ENCODE results near the gene LDLRAD4.

The LDLRAD4 gene

GRCh38 chr18:13300796-13301195 lies 82.2 kb downstream of the LDLRAD4 start:
- no peak for TF ChIP-seq Cebpa-rat (IDR thresholded peaks at IDR 0.05)
- Histone ChIP-seq H3K36me3 (peaks cover 0 to 19% (median 0%) of the 10 kb centered on the region in 11 experiments; a peak in 3 of 22 replicates), H3K9me3 (replicated peaks in 1 of 11) (peaks cover 0 to 5% (median 2%) of the 10 kb centered on the region in 11 experiments; a peak in 12 of 22 replicates), H3K27me3 (peaks cover 0 to 24% (median 0%) of the 10 kb centered on the region in 11 experiments; a peak in 5 of 22 replicates), H3K4me2 (peak overlapping the region; percentile 35 to 97 (median 86); a peak in 21 of 22 replicates), H3K27ac (peak overlapping the region in 7 of 11 experiments; percentile 1 to 88 (median 73); a peak in 13 of 22 replicates), H3K4me3 (peak overlapping the region in 4 of 10 experiments; percentile 6 to 42 (median 11); a peak in 5 of 20 replicates), H3K9ac (peak overlapping the region in 7 of 11 experiments; percentile 10 to 79 (median 64); a peak in 12 of 22 replicates), H4K20me1 (peaks cover 0 to 23% (median 0%) of the 10 kb centered on the region in 11 experiments; a peak in 8 of 22 replicates), H3K4me1 (peaks cover 59 to 100% (median 95%) of the 10 kb centered on the region in 10 experiments)

- H4K20me1 ChIP-seq, result peaks cover 0 to 23% (median 0%) of the 10 kb centered on the region in 11 experiments; a peak in 8 of 22 replicates
- H3K4me2 ChIP-seq, result peak overlapping the region; percentile 79 to 97 (median 87)
- peak overlapping the region in 1 of 10 experiments; percentile 47; a peak in 1 of 20 replicates for H3K4me3 ChIP-seq
- H3K4me1 ChIP-seq, result peaks cover 62 to 100% (median 97%) of the 10 kb centered on the region in 10 experiments
- H3K9me3 ChIP-seq (replicated peaks in 1 of 11), result peaks cover 7 to 14% (median 12%) of the 10 kb centered on the region in 11 experiments; a peak in 19 of 22 replicates
- peaks cover 0 to 24% (median 0%) of the 10 kb centered on the region in 11 experiments; a peak in 5 of 22 replicates for H3K27me3 ChIP-seq
- TF ChIP-seq Cebpa-rat (IDR thresholded peaks at IDR 0.05), result no peak
- peak overlapping the region in 6 of 11 experiments; percentile 56 to 88 (median 78); a peak in 12 of 22 replicates for H3K27ac ChIP-seq
- peaks cover 0 to 17% (median 0%) of the 10 kb centered on the region in 11 experiments; a peak in 4 of 22 replicates for H3K36me3 ChIP-seq
- peak overlapping the region in 6 of 11 experiments; percentile 0 to 79 (median 62); a peak in 10 of 22 replicates for H3K9ac ChIP-seq
These were observed 83.5 kb downstream of the LDLRAD4 start for GRCh38 chr18:13302040-13302439.

GRCh38 chr18:13302457-13303225 lies 84.1 kb downstream of the LDLRAD4 start:
- Histone ChIP-seq H3K4me3 (peak overlapping the region in 5 of 10 experiments; percentile 3 to 57 (median 47); a peak in 8 of 20 replicates), H4K20me1 (peaks cover 0 to 23% (median 0%) of the 10 kb centered on the region in 11 experiments; a peak in 8 of 22 replicates), H3K36me3 (peaks cover 0 to 19% (median 0%) of the 10 kb centered on the region in 11 experiments; a peak in 4 of 22 replicates), H3K27me3 (peaks cover 0 to 24% (median 0%) of the 10 kb centered on the region in 11 experiments; a peak in 5 of 22 replicates), H3K27ac (peak overlapping the region in 8 of 11 experiments; percentile 27 to 88 (median 69); a peak in 16 of 22 replicates), H3K9ac (peak overlapping the region in 9 of 11 experiments; percentile 0 to 79 (median 45); a peak in 14 of 22 replicates), H3K4me1 (peaks cover 62 to 100% (median 98%) of the 10 kb centered on the region in 10 experiments), H3K9me3 (replicated peaks in 1 of 11) (peaks cover 7 to 19% (median 14%) of the 10 kb centered on the region in 11 experiments; a peak in 19 of 22 replicates), H3K4me2 (peak overlapping the region; percentile 79 to 97 (median 87))
- no peak for TF ChIP-seq Cebpa-rat (IDR thresholded peaks at IDR 0.05)

GRCh38 chr18:13303756-13304364 lies 85.3 kb downstream of the LDLRAD4 start:
- peak overlapping the region in 6 of 11 experiments; percentile 17 to 79 (median 70); a peak in 12 of 22 replicates for H3K9ac ChIP-seq

GRCh38 chr18:13305301-13305700 lies 86.7 kb downstream of the LDLRAD4 start:
- TF ChIP-seq Cebpa-rat (IDR thresholded peaks at IDR 0.05), result peak in 3 of 11 experiments; percentile 72 to 94 (median 82); a peak in 5 of 22 replicates
- peak overlapping the region in 3 of 10 experiments; percentile 5 to 47 (median 21); a peak in 5 of 20 replicates for H3K4me3 ChIP-seq

More at GRCh38 chr18:13303756-13304364, 85.3 kb downstream of the LDLRAD4 start:
- H3K9me3 ChIP-seq (replicated peaks in 1 of 11), result peaks cover 7 to 30% (median 14%) of the 10 kb centered on the region in 11 experiments; a peak in 19 of 22 replicates
- H4K20me1 ChIP-seq, result peaks cover 0 to 23% (median 0%) of the 10 kb centered on the region in 11 experiments; a peak in 8 of 22 replicates
- H3K4me2 ChIP-seq, result peak overlapping the region; percentile 79 to 97 (median 87)
- H3K27me3 ChIP-seq, result peaks cover 0 to 24% (median 0%) of the 10 kb centered on the region in 11 experiments; a peak in 5 of 22 replicates
- no peak for TF ChIP-seq Cebpa-rat (IDR thresholded peaks at IDR 0.05)
- peaks cover 0 to 28% (median 0%) of the 10 kb centered on the region in 11 experiments; a peak in 4 of 22 replicates for H3K36me3 ChIP-seq
- peak overlapping the region in 5 of 10 experiments; percentile 3 to 57 (median 47); a peak in 8 of 20 replicates for H3K4me3 ChIP-seq
- peak overlapping the region in 8 of 11 experiments; percentile 1 to 88 (median 69); a peak in 16 of 22 replicates for H3K27ac ChIP-seq
- peaks cover 62 to 100% (median 98%) of the 10 kb centered on the region in 10 experiments for H3K4me1 ChIP-seq

GRCh38 chr18:13306583-13306982 lies 88.0 kb downstream of the LDLRAD4 start:
- peaks cover 0 to 49% (median 7%) of the 10 kb centered on the region in 11 experiments; a peak in 12 of 22 replicates for H3K36me3 ChIP-seq

More at GRCh38 chr18:13305301-13305700, 86.7 kb downstream of the LDLRAD4 start:
- Histone ChIP-seq H4K20me1 (peaks cover 0 to 18% (median 0%) of the 10 kb centered on the region in 11 experiments; a peak in 8 of 22 replicates), H3K9ac (peak overlapping the region in 4 of 11 experiments; percentile 21 to 77 (median 51); a peak in 6 of 22 replicates), H3K27me3 (peaks cover 0 to 20% (median 0%) of the 10 kb centered on the region in 11 experiments; a peak in 5 of 22 replicates), H3K27ac (peak overlapping the region in 7 of 11 experiments; percentile 24 to 88 (median 75); a peak in 12 of 22 replicates), H3K4me2 (peak overlapping the region; percentile 74 to 97 (median 87)), H3K9me3 (replicated peaks in 1 of 11) (peaks cover 7 to 39% (median 14%) of the 10 kb centered on the region in 11 experiments; a peak in 19 of 22 replicates), H3K36me3 (peaks cover 0 to 36% (median 0%) of the 10 kb centered on the region in 11 experiments; a peak in 7 of 22 replicates), H3K4me1 (peaks cover 54 to 100% (median 95%) of the 10 kb centered on the region in 10 experiments)

GRCh38 chr18:13308369-13308768 lies 89.8 kb downstream of the LDLRAD4 start:
- peak overlapping the region in 9 of 11 experiments; percentile 0 to 97 (median 84); a peak in 14 of 22 replicates for H3K4me2 ChIP-seq
- peaks cover 8 to 48% (median 16%) of the 10 kb centered on the region in 11 experiments; a peak in 19 of 22 replicates for H3K9me3 ChIP-seq (replicated peaks in 1 of 11)
- H3K36me3 ChIP-seq, result peaks cover 0 to 50% (median 7%) of the 10 kb centered on the region in 11 experiments; a peak in 12 of 22 replicates
- H4K20me1 ChIP-seq, result peaks cover 0 to 5% (median 0%) of the 10 kb centered on the region in 11 experiments; a peak in 1 of 22 replicates
- H3K4me3 ChIP-seq, result no peak overlapping the region; a peak in 2 of 20 replicates
- peaks cover 32 to 97% (median 79%) of the 10 kb centered on the region in 10 experiments for H3K4me1 ChIP-seq
- peak overlapping the region in 3 of 11 experiments; percentile 82 to 88 (median 83); a peak in 5 of 22 replicates for H3K27ac ChIP-seq
- H3K9ac ChIP-seq, result no peak overlapping the region
- H3K27me3 ChIP-seq, result no peaks in the 10 kb centered on the region
- no peak for TF ChIP-seq Cebpa-rat (IDR thresholded peaks at IDR 0.05)

More at GRCh38 chr18:13306583-13306982, 88.0 kb downstream of the LDLRAD4 start:
- H3K4me1 ChIP-seq, result peaks cover 42 to 100% (median 84%) of the 10 kb centered on the region in 10 experiments
- peaks cover 0 to 15% (median 0%) of the 10 kb centered on the region in 11 experiments; a peak in 3 of 22 replicates for H4K20me1 ChIP-seq
- peak overlapping the region in 3 of 11 experiments; percentile 45 to 77 (median 57); a peak in 6 of 22 replicates for H3K9ac ChIP-seq
- H3K4me2 ChIP-seq, result peak overlapping the region in 9 of 11 experiments; percentile 1 to 97 (median 86); a peak in 16 of 22 replicates
- H3K4me3 ChIP-seq, result peak overlapping the region in 2 of 10 experiments; percentile 21 to 47; a peak in 2 of 20 replicates
- H3K27me3 ChIP-seq, result peaks cover 0 to 7% (median 0%) of the 10 kb centered on the region in 11 experiments; a peak in 5 of 22 replicates
- no peak for TF ChIP-seq Cebpa-rat (IDR thresholded peaks at IDR 0.05)
- peak overlapping the region in 7 of 11 experiments; percentile 7 to 88 (median 75); a peak in 12 of 22 replicates for H3K27ac ChIP-seq
- H3K9me3 ChIP-seq (replicated peaks in 1 of 11), result peaks cover 8 to 48% (median 16%) of the 10 kb centered on the region in 11 experiments; a peak in 19 of 22 replicates

All from BLaER1 treated with 17β-estradiol and CSF1 and Interleukin-3, amounts not matched to agents 10 nM and 100 nM (cell line).